K562 (cell line): ENCODE data around the gene SCP2. TPM values are rescaled to one million over a fixed set of nuclear protein-coding genes. Genes with fewer than 3 reads are reported as not detected.

Experiments
- BRD4 ChIP-seq: fragments of 200-600 bp; sonication (generic); IDR thresholded peaks from 2 replicates; pipeline ENCODE4 v1.6.1; 2017; ENCODE audit warnings: inconsistent platforms
- CREM ChIP-seq: IDR thresholded peaks from 2 replicates; pipeline ENCODE4 v1.6.1; 2014; ENCODE audit warnings: antibody characterized with exemption, low read depth
- E2F3 ChIP-seq: fragments of 250-450 bp; sonication (Bioruptor Pico); IDR thresholded peaks from 2 replicates; pipeline ENCODE4 v1.4.0; 2020; ENCODE audit warnings: mild to moderate bottlenecking
- NR2F6 ChIP-seq: fragments of 450-650 bp; formaldehyde crosslinking; IDR thresholded peaks from 2 replicates; pipeline ENCODE4 v1.4.0; 2020; ENCODE audit warnings: mild to moderate bottlenecking
- SREBF2 ChIP-seq: sonication (generic); formaldehyde crosslinking; IDR thresholded peaks from 2 replicates; pipeline ENCODE4 v1.4.0; 2020; ENCODE audit warnings: mild to moderate bottlenecking, missing genetic modification reagents
- TCF3 ChIP-seq: sonication (generic); formaldehyde crosslinking; IDR thresholded peaks from 2 replicates; pipeline ENCODE4 v1.4.0; 2020; ENCODE audit warnings: mild to moderate bottlenecking, missing genetic modification reagents
- ZNF274 ChIP-seq: IDR thresholded peaks from 2 replicates; pipeline ENCODE4 v1.6.1; 2011; ENCODE audit warnings: low read depth, mild to moderate bottlenecking, low read length, moderate library complexity, borderline replicate concordance
- polyA plus RNA-seq, 8 experiments: library from polyadenylated mRNA; depleted of rRNA in 4 of 8; stranded (reverse) in 5 of 8; unstranded in 3 of 8; fragments of >200 nt; fragmentation: Nextera tagmentation in 2 of 8; fragmentation: Illumina TruSeq in 1 of 8; extraction: Ambion mirVana in 2 of 8; extraction: Trizol in 1 of 8; gene quantifications; 2 replicates each; pipeline versions ENCODE4 v1.2.1 to v1.2.3, GENCODE V29; 2011 to 2014; ENCODE audit warnings: inconsistent platforms in 1 of 8, missing spikeins in 1 of 8
- total RNA-seq, 7 experiments: library from RNA; depleted of rRNA in 6 of 7; stranded (reverse); fragments of >200 nt in 6 of 7; fragmentation: Illumina TruSeq in 2 of 7; extraction: Trizol in 2 of 7; gene quantifications; 2 replicates each; pipeline versions ENCODE4 v1.2.1 to v1.2.3, GENCODE V29; 2011 to 2021; ENCODE audit warnings: low replicate concordance in 1 of 7
- TF ChIP-seq, protein P1 (sequence below): fragments of 250-450 bp; sonication (Bioruptor Pico); IDR thresholded peaks from 2 replicates; pipeline ENCODE4 v1.5.0; 2021
- TF ChIP-seq, protein P2 (sequence below): fragments of 450-650 bp; conservative IDR thresholded peaks from 2 replicates; pipeline ENCODE4 v1.6.1; 2016; ENCODE audit warnings: missing genetic modification characterization, low read depth, mild to moderate bottlenecking, control low read depth, missing compliant biosample characterization
- TF ChIP-seq, protein P3 (sequence below): IDR thresholded peaks from 2 replicates; pipeline ENCODE4 v1.6.1; 2014; ENCODE audit warnings: antibody characterized with exemption
- TF ChIP-seq, protein P4 (sequence below): IDR thresholded peaks from 2 replicates; pipeline ENCODE4 v1.6.1; 2011; ENCODE audit not compliant: insufficient read length; ENCODE audit errors: extremely low read depth
- TF ChIP-seq, protein P5 (sequence below): fragments of 450-650 bp; formaldehyde crosslinking; IDR thresholded peaks from 2 replicates; pipeline ENCODE4 v1.4.0; 2020; ENCODE audit warnings: mild to moderate bottlenecking, moderate library complexity
- TF ChIP-seq, protein P6 (sequence below): fragments of 450-650 bp; IDR thresholded peaks from 2 replicates; pipeline ENCODE4 v1.6.1; 2018; ENCODE audit not compliant: partially characterized antibody

SCP2 gene
- total and polyA plus RNA-seq, 9 of the 15 experiments (the other 6 are each of a cell fraction or from before 2014, with no cell fraction given): 63.8 to 258 (median 106) TPM

DNA sequence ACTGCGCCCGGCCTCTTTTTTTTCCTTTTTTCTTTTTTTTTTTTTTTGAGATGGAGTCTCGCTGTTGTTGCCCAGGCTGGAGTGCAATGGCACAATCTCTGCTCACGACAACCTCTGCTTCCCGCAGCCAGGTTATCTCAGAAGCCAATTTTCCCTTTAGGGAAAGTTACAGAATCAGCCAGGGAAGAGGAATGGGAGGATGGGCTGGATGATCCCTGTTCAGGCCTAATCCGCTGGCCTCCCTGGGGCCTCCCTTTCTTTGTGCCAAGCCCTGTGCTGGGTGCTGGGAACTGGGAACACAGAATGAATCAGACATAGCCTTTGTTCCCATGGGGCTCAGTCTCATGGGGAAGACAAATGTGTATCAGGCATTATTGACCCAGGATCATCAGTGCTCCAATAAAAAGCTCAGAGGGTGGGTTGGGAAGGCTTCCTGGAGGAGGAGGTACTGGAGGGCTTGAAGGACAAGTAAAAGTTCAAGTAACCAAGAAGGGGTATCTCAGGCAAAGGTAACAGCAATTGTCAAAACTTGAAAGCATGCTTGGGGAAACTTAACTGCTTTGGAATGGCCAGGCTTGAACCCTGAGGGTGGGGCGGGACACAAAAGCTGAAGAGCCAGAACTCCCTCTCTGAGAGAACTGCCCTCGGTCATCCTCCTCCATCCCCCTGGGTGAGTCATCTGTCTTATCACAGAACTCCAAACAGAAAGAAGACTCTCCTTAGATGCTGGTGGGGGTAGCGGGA is 19.8 kb upstream of the SCP2 start (continued):
- no peak for TF ChIP-seq NR2F6 (CRISPR knock-in tag)
- TF ChIP-seq SREBF2 (CRISPR knock-in tag): no peak
- TF ChIP-seq ZNF274: no peak
- no peak for TF ChIP-seq BRD4
- TF ChIP-seq, protein P1, sequence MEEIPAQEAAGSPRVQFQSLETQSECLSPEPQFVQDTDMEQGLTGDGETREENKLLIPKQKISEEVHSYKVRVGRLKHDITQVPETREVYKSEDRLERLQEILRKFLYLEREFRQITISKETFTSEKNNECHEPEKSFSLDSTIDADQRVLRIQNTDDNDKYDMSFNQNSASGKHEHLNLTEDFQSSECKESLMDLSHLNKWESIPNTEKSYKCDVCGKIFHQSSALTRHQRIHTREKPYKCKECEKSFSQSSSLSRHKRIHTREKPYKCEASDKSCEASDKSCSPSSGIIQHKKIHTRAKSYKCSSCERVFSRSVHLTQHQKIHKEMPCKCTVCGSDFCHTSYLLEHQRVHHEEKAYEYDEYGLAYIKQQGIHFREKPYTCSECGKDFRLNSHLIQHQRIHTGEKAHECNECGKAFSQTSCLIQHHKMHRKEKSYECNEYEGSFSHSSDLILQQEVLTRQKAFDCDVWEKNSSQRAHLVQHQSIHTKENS (CRISPR knock-in tag): no peak
- TF ChIP-seq, protein P2, sequence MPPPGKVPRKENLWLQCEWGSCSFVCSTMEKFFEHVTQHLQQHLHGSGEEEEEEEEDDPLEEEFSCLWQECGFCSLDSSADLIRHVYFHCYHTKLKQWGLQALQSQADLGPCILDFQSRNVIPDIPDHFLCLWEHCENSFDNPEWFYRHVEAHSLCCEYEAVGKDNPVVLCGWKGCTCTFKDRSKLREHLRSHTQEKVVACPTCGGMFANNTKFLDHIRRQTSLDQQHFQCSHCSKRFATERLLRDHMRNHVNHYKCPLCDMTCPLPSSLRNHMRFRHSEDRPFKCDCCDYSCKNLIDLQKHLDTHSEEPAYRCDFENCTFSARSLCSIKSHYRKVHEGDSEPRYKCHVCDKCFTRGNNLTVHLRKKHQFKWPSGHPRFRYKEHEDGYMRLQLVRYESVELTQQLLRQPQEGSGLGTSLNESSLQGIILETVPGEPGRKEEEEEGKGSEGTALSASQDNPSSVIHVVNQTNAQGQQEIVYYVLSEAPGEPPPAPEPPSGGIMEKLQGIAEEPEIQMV (tag): no peak
- TF ChIP-seq, protein P3, sequence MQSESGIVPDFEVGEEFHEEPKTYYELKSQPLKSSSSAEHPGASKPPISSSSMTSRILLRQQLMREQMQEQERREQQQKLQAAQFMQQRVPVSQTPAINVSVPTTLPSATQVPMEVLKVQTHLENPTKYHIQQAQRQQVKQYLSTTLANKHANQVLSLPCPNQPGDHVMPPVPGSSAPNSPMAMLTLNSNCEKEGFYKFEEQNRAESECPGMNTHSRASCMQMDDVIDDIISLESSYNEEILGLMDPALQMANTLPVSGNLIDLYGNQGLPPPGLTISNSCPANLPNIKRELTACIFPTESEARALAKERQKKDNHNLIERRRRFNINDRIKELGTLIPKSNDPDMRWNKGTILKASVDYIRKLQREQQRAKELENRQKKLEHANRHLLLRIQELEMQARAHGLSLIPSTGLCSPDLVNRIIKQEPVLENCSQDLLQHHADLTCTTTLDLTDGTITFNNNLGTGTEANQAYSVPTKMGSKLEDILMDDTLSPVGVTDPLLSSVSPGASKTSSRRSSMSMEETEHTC: no peak
- no peak for TF ChIP-seq E2F3 (CRISPR knock-in tag)
- TF ChIP-seq, protein P4, sequence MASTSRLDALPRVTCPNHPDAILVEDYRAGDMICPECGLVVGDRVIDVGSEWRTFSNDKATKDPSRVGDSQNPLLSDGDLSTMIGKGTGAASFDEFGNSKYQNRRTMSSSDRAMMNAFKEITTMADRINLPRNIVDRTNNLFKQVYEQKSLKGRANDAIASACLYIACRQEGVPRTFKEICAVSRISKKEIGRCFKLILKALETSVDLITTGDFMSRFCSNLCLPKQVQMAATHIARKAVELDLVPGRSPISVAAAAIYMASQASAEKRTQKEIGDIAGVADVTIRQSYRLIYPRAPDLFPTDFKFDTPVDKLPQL: no peak
- TF ChIP-seq CREM: no peak
- peak; percentile 41 for TF ChIP-seq TCF3
- TF ChIP-seq, protein P5, sequence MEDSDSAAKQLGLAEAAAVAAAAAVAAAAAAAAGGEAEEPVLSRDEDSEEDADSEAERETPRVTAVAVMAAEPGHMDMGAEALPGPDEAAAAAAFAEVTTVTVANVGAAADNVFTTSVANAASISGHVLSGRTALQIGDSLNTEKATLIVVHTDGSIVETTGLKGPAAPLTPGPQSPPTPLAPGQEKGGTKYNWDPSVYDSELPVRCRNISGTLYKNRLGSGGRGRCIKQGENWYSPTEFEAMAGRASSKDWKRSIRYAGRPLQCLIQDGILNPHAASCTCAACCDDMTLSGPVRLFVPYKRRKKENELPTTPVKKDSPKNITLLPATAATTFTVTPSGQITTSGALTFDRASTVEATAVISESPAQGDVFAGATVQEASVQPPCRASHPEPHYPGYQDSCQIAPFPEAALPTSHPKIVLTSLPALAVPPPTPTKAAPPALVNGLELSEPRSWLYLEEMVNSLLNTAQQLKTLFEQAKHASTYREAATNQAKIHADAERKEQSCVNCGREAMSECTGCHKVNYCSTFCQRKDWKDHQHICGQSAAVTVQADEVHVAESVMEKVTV (CRISPR knock-in tag): no peak
- TF ChIP-seq, protein P6, sequence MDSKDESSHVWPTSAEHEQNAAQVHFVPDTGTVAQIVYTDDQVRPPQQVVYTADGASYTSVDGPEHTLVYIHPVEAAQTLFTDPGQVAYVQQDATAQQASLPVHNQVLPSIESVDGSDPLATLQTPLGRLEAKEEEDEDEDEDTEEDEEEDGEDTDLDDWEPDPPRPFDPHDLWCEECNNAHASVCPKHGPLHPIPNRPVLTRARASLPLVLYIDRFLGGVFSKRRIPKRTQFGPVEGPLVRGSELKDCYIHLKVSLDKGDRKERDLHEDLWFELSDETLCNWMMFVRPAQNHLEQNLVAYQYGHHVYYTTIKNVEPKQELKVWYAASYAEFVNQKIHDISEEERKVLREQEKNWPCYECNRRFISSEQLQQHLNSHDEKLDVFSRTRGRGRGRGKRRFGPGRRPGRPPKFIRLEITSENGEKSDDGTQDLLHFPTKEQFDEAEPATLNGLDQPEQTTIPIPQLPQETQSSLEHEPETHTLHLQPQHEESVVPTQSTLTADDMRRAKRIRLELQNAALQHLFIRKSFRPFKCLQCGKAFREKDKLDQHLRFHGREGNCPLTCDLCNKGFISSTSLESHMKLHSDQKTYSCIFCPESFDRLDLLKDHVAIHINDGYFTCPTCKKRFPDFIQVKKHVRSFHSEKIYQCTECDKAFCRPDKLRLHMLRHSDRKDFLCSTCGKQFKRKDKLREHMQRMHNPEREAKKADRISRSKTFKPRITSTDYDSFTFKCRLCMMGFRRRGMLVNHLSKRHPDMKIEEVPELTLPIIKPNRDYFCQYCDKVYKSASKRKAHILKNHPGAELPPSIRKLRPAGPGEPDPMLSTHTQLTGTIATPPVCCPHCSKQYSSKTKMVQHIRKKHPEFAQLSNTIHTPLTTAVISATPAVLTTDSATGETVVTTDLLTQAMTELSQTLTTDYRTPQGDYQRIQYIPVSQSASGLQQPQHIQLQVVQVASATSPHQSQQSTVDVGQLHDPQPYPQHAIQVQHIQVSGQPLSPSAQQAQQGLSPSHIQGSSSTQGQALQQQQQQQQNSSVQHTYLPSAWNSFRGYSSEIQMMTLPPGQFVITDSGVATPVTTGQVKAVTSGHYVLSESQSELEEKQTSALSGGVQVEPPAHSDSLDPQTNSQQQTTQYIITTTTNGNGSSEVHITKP: no peak
